ENCODE data around the gene RBSN.

DNA sequence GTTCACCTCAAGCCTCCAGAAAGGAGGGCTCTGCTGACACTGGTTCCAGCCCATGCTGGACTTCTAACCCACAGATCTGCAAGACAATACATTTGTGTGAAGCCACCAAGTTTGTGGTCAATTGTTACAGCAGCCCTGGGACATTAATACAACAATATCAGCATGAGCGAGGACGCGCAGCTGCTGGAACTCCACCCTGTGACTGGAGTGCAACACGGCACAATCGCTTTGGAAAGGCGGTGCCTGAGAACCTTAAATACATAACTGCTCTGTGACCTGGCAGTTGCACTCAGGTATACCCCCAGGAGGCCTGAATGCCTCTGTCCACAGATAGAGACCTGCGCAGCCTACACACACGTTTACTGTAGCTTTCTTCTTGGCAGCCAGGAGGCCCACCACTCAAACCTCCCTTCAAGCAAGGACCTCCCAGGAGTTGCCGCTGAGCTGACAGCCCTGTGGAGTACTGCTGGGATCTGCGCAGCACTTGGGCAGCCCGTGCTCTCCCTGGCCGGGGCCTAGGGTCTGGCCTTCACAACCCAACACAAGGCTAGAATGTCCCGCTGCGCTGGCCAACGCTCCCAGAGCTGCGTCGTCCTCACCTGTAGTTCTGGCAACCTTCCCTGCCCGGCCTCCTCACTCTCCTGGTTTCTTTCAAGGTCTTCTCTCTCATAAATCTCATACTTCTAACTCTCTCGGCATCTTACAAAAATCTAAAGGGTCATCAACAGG lies 42.1 kb downstream of the RBSN start:
- TF ChIP-seq POLR2A (IDR thresholded peaks at IDR 0.05) (no peak), POLR2AphosphoS5 (IDR thresholded peaks at IDR 0.05) (no peak)
- TF ChIP-seq, protein P1, sequence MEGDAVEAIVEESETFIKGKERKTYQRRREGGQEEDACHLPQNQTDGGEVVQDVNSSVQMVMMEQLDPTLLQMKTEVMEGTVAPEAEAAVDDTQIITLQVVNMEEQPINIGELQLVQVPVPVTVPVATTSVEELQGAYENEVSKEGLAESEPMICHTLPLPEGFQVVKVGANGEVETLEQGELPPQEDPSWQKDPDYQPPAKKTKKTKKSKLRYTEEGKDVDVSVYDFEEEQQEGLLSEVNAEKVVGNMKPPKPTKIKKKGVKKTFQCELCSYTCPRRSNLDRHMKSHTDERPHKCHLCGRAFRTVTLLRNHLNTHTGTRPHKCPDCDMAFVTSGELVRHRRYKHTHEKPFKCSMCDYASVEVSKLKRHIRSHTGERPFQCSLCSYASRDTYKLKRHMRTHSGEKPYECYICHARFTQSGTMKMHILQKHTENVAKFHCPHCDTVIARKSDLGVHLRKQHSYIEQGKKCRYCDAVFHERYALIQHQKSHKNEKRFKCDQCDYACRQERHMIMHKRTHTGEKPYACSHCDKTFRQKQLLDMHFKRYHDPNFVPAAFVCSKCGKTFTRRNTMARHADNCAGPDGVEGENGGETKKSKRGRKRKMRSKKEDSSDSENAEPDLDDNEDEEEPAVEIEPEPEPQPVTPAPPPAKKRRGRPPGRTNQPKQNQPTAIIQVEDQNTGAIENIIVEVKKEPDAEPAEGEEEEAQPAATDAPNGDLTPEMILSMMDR (IDR thresholded peaks at IDR 0.05): no peak

Measured in gastroesophageal sphincter (tissue), 3 donors.